Stimulated activated CD4-positive, alpha-beta T cell treated with anti-CD3 and anti-CD28 coated beads, Interleukin-4, amount 100 ng/mL, for 4 hours (primary cell): Measurements from ENCODE around the gene ABCA7.

Source experiments
- DNase-seq, 2 experiments: peaks; one replicate each; pipeline ENCODE4 v3.0.0-alpha.2; 2020

ABCA7 gene

GRCh38 chr19:1003283-1003682, 36.6 kb upstream of the ABCA7 start:
- DNase-seq, result no peak

GRCh38 chr19:1004204-1004802, 35.6 kb upstream of the ABCA7 start:
- no peak for DNase-seq

GRCh38 chr19:1004803-1005664, 34.9 kb upstream of the ABCA7 start:
- no peak for DNase-seq

- DNase-seq, result no peak
These were observed 33.1 kb upstream of the ABCA7 start for GRCh38 chr19:1006711-1007398.

GRCh38 chr19:1007399-1008251, 32.3 kb upstream of the ABCA7 start:
- no peak for DNase-seq

- DNase-seq, result no peak
These were observed 31.5 kb upstream of the ABCA7 start for GRCh38 chr19:1008268-1009040.

- DNase-seq, result no peak
These were observed 30.6 kb upstream of the ABCA7 start for GRCh38 chr19:1009041-1009980.

- DNase-seq, result no peak
These were observed 29.8 kb upstream of the ABCA7 start for GRCh38 chr19:1009981-1010538.

- no peak for DNase-seq
These were observed 29.1 kb upstream of the ABCA7 start for GRCh38 chr19:1010586-1011510.

- no peak for DNase-seq
These were observed 28.0 kb upstream of the ABCA7 start for GRCh38 chr19:1011831-1012333.

- DNase-seq, result no peak
These were observed 27.6 kb upstream of the ABCA7 start for GRCh38 chr19:1012334-1012733.

GRCh38 chr19:1013218-1013617, 26.7 kb upstream of the ABCA7 start:
- DNase-seq, result no peak

GRCh38 chr19:1014161-1015060, 25.5 kb upstream of the ABCA7 start:
- no peak for DNase-seq

- DNase-seq, result no peak
These were observed 24.7 kb upstream of the ABCA7 start for GRCh38 chr19:1015061-1015781.

GRCh38 chr19:1015782-1016646, 23.9 kb upstream of the ABCA7 start:
- DNase-seq, result no peak

- no peak for DNase-seq
These were observed 23.2 kb upstream of the ABCA7 start for GRCh38 chr19:1016647-1017114.
